GM12874 (cell line): ENCODE results near the gene HOXB4.

ENCODE experiments used
- CTCF ChIP-seq: IDR thresholded peaks from 2 replicates; pipeline ENCODE4 v1.5.1; 2011; ENCODE audit warnings: low read depth, mild to moderate bottlenecking, control low read depth, low read length, moderate library complexity; ENCODE audit not compliant: insufficient read depth

The HOXB4 gene

GRCh38 chr17:48544349-48545021 lies 33.7 kb downstream of the HOXB4 start:
- no peak for TF ChIP-seq CTCF

DNA sequence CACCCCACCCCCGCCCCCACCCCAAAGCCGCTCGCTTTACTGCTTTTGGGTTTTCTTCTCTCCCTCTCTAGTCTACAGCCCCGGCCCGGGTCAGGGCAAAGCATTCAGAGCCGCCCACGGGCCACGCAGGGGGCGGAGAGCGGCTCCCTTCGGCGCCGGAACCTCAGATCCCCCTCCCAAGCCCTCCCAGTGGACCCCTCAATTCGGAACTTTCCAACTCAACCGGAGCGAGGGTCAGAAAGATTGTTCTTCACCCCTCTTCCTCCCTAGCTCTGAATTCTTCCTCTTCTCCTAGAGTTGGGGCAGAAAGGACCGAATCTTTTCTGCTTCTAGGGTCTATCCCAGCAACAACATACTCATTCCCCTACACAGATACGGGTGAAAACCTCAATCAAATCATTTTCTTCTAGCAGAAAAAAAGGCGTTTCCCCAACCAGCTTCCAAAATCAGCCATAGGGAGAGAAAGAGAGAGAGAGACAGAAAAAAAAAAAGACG lies 34.2 kb downstream of the HOXB4 start:
- no peak for TF ChIP-seq CTCF

GRCh38 chr17:48543107-48543853 lies 34.9 kb downstream of the HOXB4 start:
- TF ChIP-seq CTCF: peak; percentile 34

GRCh38 chr17:48542698-48543106 lies 35.4 kb downstream of the HOXB4 start:
- no peak for TF ChIP-seq CTCF

GRCh38 chr17:48542114-48542656 lies 36.0 kb downstream of the HOXB4 start:
- TF ChIP-seq CTCF: no peak

DNA sequence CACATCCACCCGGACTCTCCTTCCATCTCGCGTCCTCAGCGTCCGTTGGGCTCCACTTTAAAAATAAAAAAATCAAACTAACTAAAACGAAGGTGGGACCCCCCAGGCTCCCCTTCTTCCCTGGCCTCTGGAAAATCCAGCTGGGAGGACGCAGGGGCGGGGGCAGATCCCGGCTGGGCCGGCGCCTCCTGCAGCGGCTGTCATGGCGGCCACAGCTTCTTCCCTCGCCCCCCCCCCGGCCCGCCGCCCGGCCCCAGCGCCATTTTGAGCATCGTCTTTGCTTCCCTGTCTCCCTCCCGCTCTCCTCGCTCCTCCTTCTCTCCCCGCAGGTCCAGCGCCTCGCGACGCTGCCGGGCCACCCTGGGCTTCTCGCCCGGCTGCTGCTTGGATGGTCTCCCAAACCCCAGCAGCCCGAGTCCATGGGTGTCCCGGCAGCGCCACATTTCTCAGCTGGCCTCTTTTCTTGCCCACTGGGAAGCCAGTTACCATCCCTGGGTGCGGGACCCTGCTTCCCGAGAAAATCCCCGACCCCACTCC lies 36.5 kb downstream of the HOXB4 start:
- no peak for TF ChIP-seq CTCF

DNA sequence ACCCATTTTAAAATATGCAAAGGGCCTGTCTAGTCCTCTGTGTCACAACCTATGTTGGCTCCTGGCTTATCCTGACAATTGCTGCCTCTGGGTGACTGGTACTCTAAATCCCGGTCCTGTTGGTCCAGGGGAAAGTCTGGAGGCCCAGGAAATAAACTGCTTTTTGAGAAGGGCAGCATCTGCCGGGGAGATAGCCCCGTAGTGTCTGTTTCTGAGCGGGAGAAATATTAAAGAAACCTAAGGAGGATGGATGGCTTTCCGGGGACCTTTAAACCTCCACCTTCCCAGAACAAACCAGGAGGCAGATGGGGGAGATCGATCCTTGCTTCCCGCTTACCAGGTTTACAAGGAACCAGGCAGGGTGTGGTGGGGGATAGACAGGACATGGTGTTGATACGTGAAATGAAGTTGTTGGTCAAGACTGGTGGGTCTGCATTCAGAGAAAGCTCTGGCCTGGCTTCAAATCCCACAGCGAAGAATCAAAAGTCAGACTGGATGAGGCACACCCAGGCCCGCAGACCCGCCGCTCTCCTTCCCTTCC lies 37.0 kb downstream of the HOXB4 start:
- no peak for TF ChIP-seq CTCF
